Stomach (tissue), 4 donors: Measurements from ENCODE around the gene GNAO1.

Experiments used
- EP300 ChIP-seq: sonication (generic); formaldehyde crosslinking; IDR thresholded peaks from one replicate; pipeline ENCODE4 v1.6.1; 2017; ENCODE audit warnings: antibody characterized with exemption
- TF ChIP-seq, protein P1 (sequence below), 7 experiments: fragments of 450-650 bp in 4 of 7; fragments of 200-600 bp in 3 of 7; sonication (generic) in 3 of 7; IDR thresholded peaks; one replicate each; pipeline ENCODE4 v1.5.1; 2016 to 2019; ENCODE audit warnings: antibody characterized with exemption in 7 of 7, control low read depth in 2 of 7, mild to moderate bottlenecking in 1 of 7

DNA sequence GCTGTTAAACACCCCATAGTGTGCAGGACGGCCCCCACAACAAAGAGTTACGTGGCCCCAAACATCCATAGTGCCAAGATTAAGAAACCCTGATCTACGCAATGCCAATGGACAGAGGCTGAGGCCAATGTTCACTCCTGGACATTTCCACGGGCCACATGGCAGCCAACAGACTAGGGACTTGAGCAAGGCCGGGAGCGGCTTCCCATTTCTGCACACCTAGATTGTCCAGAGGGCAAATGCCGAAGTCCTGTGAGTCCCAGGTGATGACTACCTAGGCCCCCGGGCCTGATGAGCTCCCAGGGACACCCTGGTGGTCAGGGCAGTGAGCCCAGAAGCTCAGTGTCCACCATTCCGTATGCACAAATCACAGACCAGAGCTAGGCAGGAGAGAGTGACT, 138.6 kb downstream of the GNAO1 start:
- TF ChIP-seq, protein P1, sequence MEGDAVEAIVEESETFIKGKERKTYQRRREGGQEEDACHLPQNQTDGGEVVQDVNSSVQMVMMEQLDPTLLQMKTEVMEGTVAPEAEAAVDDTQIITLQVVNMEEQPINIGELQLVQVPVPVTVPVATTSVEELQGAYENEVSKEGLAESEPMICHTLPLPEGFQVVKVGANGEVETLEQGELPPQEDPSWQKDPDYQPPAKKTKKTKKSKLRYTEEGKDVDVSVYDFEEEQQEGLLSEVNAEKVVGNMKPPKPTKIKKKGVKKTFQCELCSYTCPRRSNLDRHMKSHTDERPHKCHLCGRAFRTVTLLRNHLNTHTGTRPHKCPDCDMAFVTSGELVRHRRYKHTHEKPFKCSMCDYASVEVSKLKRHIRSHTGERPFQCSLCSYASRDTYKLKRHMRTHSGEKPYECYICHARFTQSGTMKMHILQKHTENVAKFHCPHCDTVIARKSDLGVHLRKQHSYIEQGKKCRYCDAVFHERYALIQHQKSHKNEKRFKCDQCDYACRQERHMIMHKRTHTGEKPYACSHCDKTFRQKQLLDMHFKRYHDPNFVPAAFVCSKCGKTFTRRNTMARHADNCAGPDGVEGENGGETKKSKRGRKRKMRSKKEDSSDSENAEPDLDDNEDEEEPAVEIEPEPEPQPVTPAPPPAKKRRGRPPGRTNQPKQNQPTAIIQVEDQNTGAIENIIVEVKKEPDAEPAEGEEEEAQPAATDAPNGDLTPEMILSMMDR (IDR thresholded peaks at IDR 0.05), result no peak
- no peak for TF ChIP-seq EP300
